Amniotic stem cell (primary cell): ENCODE results near the gene TRIO.

Experiments
- DNase-seq: peaks from one replicate; lab custom pipeline; 2025; lab: John Stamatoyannopoulos, UW

Gene TRIO

DNA sequence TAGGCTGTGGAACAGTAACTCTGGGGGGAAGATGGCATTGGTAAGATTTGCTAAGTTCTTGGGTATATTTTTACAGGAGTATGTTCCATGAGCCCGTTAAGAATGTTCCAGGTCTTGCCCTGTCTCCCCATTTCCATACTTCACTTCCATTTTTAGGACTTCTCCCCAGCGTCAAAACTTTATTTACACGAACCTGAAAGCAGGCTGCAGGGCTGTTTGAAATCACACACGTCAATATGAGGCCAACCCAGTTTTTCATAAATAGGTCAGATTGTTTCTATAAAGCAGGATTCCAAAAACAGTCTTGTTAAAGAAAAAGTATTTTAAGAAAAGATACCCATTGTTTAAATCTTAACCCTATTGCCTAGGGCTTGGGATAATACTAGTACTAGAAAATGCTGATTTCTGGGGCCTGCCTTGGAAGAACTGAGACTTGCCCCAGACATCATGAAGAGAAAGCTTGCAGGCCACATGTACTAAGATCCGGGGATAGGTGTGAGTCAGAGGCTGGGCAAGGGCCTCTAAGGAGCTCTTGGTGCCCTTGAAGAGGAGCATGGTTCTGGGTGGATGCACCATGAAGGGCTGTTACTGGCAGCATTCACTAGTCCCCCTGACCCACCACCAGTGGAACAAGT, 24.2 kb downstream of the TRIO start:
- no peak for DNase-seq

- no peak for DNase-seq
Observed at GRCh38 chr5:14168144-14168792, 25.1 kb downstream of the TRIO start.

DNA sequence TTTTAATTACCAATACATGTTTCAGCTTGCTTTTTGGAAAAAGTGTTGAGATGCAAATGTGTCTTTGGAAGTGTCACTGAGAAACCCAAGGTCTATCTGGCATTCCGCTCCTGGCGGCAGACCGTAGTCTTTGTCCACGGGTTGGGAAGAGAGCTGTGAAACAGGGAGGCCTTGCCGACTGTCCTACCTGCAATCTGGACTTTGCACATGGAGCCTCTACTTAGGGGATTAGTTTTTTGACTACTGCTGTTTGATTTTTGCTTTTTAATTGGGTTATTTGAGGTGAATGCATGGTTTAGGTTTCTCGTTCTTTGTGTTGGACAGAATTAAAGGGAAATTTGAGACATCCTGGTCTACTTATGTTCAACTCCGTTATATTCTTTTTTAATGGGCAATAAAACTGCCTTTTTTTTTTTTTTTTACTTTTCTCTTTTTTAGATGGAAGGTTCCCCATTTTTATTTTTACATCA, 25.7 kb downstream of the TRIO start:
- no peak for DNase-seq

- DNase-seq = no peak
Observed at GRCh38 chr5:14171046-14171445, 27.9 kb downstream of the TRIO start.

DNA sequence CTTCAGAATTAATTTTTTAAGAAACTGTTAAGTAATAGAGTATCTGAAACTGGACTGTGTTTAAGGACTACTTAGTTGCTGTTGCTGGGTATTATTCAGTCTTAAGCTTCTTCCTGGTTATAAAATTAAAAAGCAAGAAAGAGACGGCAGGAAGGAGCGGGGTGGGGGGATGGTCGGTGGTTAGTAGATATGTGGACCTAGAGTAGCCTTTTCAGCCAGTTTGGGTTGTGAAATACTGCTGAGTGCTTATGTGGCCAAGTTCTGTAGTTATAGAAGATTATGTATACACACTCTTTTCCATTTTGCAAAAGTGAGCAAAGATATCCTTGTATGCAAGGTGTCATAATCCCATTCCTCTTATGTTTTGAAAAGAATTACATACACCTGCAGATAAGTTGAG, 28.5 kb downstream of the TRIO start:
- no peak for DNase-seq

- DNase-seq = no peak
Observed at GRCh38 chr5:14172149-14172795, 29.1 kb downstream of the TRIO start.

- DNase-seq = no peak
Observed at GRCh38 chr5:14173377-14174229, 30.5 kb downstream of the TRIO start.

DNA sequence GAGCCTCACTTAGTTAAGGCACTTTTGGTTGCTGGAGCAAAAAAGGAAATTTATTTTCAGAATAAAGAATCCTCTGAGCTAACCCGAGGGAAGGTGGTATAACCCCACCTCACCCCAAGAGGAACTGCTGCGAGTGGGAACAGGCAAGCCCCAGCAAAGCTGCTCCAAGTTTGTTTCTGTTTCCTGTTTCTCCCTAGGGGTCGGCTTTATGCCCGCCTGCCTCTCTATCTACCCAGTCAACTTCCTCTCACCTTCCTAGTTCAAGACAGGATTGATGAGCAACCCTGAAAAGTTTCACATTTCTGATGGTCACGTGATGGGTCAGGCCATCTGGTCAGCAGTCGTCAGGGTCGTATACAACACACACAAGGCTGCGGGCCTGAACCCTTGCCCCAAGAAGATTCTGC, 31.1 kb downstream of the TRIO start:
- no peak for DNase-seq

- DNase-seq = no peak
Observed at GRCh38 chr5:14175381-14175780, 32.2 kb downstream of the TRIO start.

DNA sequence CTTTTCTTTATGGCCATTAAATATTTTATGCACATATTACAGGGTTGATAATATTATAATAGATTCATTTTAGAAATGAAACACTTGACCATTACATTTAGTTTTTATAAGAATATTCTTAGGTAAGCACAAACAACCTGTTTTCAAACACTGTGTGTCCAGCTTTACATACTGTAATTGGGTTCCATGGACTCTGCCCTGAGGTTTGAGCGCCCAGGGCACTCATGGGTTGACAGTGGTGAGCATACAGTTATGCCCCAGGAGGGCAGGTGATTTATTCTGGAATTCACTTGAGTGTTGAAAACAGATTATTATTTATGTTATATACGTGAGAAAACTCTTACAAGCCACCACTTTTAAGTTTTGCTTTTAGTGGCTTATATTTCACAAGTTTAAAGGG, 33.7 kb downstream of the TRIO start:
- DNase-seq = no peak

DNA sequence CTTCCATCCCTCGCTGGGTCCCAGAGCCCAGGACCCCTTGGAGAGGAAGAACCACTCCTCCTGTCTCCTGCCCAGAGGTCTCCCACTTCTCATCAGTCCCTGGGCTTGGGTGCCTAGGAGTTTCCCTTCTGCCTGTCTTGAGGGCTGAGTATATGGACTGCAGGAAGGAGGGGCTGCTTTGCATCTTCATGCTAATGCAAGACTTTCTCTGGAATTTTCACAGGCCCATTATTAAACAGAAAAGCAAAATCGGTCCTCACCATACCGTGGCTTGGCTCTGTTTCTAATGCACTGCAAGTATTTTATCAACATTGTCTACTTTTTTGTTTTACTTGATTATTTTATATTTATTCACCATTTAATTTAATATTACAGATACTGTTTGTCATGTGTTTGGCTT, 34.5 kb downstream of the TRIO start:
- no peak for DNase-seq

DNA sequence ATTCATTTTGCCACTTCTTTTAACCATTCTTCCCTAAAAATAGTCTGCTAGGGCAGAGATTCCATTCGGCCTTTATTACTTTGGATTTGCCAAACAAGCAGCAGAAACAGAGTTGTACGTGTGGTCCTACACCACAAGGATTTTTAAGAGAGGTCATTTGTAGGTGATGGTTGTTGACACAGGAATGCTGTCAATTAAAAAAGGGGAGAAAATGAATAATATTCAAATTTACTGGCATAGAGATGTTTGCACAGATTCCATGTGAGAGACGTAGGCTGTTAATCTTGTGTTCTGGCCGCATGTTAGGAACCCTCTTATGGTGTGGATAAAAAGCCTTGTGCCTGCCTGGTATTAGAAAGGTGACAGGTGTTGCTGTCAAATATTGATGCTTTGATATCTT, 34.9 kb downstream of the TRIO start:
- no peak for DNase-seq

- DNase-seq = no peak
Observed at GRCh38 chr5:14178671-14179211, 35.6 kb downstream of the TRIO start.

DNA sequence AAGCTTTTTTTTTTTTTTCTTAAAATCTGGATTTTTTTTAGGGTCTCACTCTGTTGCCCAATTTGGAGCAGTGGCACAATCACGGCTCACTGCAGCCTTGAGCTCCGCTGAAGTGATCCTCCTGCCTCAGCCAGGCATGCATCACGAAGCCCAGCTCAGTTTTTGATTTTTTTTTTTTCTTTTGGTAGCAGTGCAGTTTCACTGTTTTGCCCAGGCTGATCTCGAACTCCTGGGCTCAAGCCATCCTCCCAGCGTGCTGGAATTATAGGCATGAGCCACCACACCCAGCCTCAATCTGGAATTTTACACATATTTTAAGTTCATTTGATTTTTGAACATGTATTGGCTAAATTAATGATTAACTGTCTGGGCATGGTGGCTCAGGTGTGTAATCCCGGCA, 36.3 kb downstream of the TRIO start:
- DNase-seq = no peak

- DNase-seq = no peak
Observed at GRCh38 chr5:14180437-14180836, 37.3 kb downstream of the TRIO start.

- no peak for DNase-seq
Observed at GRCh38 chr5:14181299-14181968, 38.3 kb downstream of the TRIO start.

GRCh38 chr5:14182761-14183160, 39.6 kb downstream of the TRIO start:
- no peak for DNase-seq

- DNase-seq = no peak
Observed at GRCh38 chr5:14183187-14183939, 40.2 kb downstream of the TRIO start.

DNA sequence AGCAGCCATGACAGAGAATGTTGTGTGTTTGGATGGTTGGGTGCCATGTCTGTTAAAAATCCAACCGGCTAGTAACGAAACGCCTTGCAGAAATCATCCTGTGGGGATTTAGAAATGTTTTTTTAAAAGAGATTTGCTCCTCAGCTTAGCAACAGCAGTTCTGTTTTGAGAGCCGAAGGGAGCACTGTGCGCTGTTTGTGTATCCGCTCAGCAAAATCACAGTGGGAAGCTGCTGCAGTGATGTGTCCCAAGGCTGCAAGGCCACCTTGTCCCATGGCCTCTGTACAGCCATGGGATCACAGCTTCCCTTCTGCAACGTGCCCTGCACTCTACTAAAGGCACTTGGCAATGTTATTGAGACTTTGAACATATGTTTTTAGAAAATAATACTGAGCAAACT, 40.9 kb downstream of the TRIO start:
- no peak for DNase-seq

- DNase-seq = no peak
Observed at GRCh38 chr5:14184725-14185124, 41.6 kb downstream of the TRIO start.
